Fibroblast of pulmonary artery (primary cell): ENCODE results near the gene SOST.
"Not testable (repeated sequence)": the region's sequence is repeated elsewhere in the genome, so short reads cannot be mapped to it uniquely, and the experiment has no call there.

ENCODE experiments used
- DNase-seq: peaks from one replicate; pipeline ENCODE4 v3.0.0-alpha.2; 2010; ENCODE audit warnings: low read depth
- H3K4me3 ChIP-seq: replicated peaks from 2 replicates; pipeline ENCODE4 v1.5.1; 2011; ENCODE audit warnings: low read depth, mild to moderate bottlenecking, control low read depth, low read length, moderate library complexity
- CTCF ChIP-seq: IDR thresholded peaks from 2 replicates; pipeline ENCODE4 v1.5.1; 2011; ENCODE audit warnings: mild to moderate bottlenecking, control low read depth, low read length, inconsistent platforms; ENCODE audit errors: missing control alignments

The SOST gene

GRCh38 chr17:43758497-43759174 lies at the start of gene SOST:
Gene SOST, minus strand, starts transcription at chr17:43758791. Its CDS starts 50 bp downstream, at chr17:43758741.
- no peak for TF ChIP-seq CTCF
- H3K4me3 ChIP-seq = no peak within 1 kb of the TSS
- no peak for DNase-seq

GRCh38 chr17:43808076-43808475 lies 49.5 kb upstream of the SOST start:
- no peak for DNase-seq
- no peak overlapping the region for H3K4me3 ChIP-seq

GRCh38 chr17:43805117-43805516 lies 46.5 kb upstream of the SOST start:
- no peak for TF ChIP-seq CTCF
- DNase-seq = no peak
- H3K4me3 ChIP-seq = no peak overlapping the region

More at GRCh38 chr17:43808076-43808475, 49.5 kb upstream of the SOST start:
- TF ChIP-seq CTCF = no peak

- DNase-seq = peak; percentile 7
These were observed 45.2 kb upstream of the SOST start for GRCh38 chr17:43803758-43804157.

GRCh38 chr17:43801844-43802243 lies 43.3 kb upstream of the SOST start:
- no peak overlapping the region for H3K4me3 ChIP-seq
- no peak for DNase-seq
- TF ChIP-seq CTCF = no peak

More at GRCh38 chr17:43803758-43804157, 45.2 kb upstream of the SOST start:
- H3K4me3 ChIP-seq = no peak overlapping the region
- no peak for TF ChIP-seq CTCF

GRCh38 chr17:43800736-43801135 lies 42.1 kb upstream of the SOST start:
- DNase-seq = no peak
- no peak for TF ChIP-seq CTCF
- H3K4me3 ChIP-seq = no peak overlapping the region

- H3K4me3 ChIP-seq = no peak overlapping the region
- DNase-seq = no peak
- TF ChIP-seq CTCF = no peak
These were observed 40.5 kb upstream of the SOST start for GRCh38 chr17:43799047-43799446.

- not testable (repeated sequence) for DNase-seq, H3K4me3 ChIP-seq
These were observed 39.4 kb upstream of the SOST start for GRCh38 chr17:43798024-43798423.

- H3K4me3 ChIP-seq, DNase-seq: not testable (repeated sequence)
These were observed 34.1 kb upstream of the SOST start for GRCh38 chr17:43792668-43793067.
